DMS153 treated with DMSO at 0.1 percent for 48 hours (cell line): ENCODE measurements around the gene TRIM71.
"Not testable (repeated sequence)": the region's sequence is repeated elsewhere in the genome, so short reads cannot be mapped to it uniquely, and the experiment has no call there.

ENCODE experiments used
- DNase-seq: peaks from one replicate; lab custom pipeline; 2025; ENCODE audit not compliant: unreplicated experiment; lab: John Stamatoyannopoulos, UW

Gene TRIM71

DNA sequence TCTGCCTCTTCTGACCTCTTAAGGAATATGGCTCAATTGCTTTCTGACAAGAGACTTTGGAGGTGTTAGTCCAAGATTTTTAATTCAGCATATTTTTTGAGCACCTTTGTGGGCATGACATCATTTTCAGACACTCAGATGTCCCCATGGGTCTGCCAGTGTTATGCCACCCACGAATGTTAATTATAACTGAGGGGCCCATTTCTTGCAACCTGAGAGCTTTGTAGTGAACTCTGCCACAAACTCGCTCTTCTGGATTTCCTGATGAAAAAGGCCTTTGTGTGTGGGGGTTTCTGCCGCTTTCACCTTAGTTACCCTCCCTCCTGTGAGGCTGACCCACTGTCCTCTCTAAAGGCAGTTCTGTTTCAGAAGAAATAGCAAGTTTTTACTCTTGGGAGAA, 69.1 kb downstream of the TRIM71 start:
- DNase-seq: no peak

DNA sequence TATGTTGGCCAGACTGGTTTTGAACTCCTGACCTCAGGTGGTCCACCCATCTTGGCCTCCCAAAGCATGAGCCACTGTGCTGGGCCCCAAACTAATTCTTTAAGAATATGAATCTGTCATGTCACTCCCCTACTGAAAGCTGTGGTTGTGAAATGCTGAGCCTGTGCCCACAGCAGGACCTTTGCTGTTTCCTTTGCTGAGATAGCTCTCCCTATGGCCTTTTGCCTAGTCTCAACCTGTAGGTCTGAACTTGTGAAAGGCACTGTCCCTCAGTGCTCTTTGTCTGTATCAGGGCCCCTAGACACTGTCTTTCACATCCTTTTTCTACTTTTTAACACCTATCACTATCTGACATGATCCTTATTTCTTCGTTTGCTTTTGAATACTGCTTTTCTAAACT, 70.9 kb downstream of the TRIM71 start:
- DNase-seq: no peak

DNA sequence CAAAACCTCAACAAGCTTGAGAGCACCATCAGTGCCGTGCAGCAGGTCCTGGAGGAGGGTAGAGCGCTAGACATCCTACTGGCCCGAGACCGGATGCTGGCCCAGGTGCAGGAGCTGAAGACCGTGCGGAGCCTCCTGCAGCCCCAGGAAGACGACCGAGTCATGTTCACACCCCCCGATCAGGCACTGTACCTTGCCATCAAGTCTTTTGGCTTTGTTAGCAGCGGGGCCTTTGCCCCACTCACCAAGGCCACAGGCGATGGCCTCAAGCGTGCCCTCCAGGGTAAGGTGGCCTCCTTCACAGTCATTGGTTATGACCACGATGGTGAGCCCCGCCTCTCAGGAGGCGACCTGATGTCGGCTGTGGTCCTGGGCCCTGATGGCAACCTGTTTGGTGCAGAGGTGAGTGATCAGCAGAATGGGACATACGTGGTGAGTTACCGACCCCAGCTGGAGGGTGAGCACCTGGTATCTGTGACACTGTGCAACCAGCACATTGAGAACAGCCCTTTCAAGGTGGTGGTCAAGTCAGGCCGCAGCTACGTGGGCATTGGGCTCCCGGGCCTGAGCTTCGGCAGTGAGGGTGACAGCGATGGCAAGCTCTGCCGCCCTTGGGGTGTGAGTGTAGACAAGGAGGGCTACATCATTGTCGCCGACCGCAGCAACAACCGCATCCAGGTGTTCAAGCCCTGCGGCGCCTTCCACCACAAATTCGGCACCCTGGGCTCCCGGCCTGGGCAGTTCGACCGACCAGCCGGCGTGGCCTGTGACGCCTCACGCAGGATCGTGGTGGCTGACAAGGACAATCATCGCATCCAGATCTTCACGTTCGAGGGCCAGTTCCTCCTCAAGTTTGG, 72.9 kb downstream of the TRIM71 start:
- no peak for DNase-seq

DNA sequence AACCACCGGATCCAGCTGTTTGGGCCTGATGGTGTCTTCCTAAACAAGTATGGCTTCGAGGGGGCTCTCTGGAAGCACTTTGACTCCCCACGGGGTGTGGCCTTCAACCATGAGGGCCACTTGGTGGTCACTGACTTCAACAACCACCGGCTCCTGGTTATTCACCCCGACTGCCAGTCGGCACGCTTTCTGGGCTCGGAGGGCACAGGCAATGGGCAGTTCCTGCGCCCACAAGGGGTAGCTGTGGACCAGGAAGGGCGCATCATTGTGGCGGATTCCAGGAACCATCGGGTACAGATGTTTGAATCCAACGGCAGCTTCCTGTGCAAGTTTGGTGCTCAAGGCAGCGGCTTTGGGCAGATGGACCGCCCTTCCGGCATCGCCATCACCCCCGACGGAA, 73.6 kb downstream of the TRIM71 start:
- DNase-seq: no peak

DNA sequence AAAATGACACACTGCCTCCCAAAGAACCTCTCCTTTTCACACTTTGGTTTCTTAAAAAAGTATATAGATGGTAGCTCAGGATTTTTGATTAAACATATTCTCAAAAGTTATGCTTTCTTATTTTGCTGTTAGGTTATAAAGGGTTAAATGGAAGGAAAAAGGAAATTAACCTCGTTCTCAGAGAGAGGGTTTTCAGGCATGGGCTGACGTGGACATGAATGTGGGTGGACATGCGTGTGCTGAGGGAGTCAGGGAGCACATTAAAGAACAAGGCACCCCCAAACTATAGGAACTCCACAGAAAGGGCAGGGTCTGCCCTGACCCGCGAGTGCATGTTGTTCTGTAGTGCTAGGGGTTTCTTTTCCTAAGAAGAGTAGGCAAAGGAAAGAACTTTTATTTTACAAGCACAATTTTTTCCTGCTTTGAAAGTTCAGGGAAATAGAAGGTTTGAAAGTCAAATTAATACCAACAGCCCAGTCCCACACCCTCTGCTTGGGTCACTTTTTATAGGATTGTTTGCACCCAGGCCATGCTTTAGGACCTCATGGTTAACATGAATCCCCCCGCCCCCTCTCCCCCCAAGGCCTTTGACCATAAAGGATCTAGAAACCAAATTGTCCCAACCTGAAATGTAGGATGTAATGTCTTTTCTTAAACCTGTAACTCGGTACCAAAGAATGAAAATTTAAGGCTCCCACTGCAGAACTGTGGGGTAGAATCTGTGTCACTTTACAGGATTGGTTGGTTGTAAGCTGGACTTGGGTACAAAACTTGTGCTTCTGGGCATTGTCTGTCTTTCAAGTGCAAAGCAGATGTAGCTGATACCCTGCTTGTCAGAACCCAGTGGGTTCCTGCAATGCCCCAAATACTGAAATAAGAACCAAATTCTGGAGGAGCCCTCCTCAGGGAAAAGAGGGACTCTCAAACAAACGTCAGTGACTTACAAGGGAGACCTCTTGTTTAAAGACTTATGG, 75.1 kb downstream of the TRIM71 start:
- DNase-seq: no peak

DNA sequence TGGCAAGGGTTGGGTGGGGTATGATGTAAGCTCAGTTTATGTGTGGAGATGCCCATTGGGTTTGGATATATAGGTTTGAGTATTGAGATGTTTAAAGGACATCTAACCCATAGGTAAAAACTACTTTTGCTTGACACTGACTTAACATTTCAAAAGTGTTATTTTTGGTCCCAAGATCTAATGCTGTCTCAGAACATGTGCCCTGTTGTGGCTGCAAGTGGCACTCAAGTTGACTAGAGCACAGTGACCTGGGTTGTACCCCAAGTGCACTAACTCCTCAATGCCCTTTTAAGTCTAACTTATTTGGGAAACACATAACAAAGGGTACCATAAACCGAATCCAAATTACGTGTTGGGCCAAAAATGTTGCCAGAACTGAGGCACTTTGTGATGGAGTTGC, 77.2 kb downstream of the TRIM71 start:
- DNase-seq: no peak

DNA sequence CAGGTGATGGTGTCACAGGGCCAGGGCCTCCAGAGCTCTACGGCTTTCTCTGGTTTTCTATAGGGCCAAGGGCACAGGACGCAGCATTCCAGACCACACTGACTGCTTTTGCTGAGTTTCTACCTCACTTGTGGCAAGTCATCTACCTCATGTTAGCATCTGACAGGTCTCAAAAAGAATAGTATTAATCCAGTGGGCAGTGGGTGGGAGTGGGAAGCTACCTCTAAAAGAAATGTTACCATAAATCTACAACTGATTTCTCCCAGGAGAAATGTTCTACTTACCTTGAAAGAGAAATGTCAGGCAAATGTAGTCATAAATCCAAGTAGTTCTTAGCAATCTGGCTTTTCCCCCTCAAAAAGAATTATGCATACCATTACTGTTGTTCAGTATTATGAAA, 77.9 kb downstream of the TRIM71 start:
- DNase-seq: no peak

DNA sequence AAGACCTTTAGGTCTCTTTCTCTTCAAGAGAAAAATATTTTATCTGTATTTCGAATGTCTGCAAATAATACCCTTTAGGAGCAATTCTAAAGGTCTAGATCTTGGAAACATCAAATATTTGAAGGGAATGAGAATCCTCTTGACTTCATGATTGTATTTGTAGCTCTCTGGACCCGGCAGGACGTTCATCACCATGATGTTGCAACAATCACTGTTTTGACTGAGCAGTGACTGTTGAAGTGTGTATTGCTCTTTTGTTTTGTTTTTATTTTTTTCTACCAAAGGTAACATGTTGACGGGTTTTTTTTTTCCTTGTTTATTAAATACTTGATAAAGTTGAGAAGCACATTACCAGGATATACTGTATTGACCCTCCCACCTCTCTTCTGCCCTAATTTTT, 78.3 kb downstream of the TRIM71 start:
- no peak for DNase-seq

DNA sequence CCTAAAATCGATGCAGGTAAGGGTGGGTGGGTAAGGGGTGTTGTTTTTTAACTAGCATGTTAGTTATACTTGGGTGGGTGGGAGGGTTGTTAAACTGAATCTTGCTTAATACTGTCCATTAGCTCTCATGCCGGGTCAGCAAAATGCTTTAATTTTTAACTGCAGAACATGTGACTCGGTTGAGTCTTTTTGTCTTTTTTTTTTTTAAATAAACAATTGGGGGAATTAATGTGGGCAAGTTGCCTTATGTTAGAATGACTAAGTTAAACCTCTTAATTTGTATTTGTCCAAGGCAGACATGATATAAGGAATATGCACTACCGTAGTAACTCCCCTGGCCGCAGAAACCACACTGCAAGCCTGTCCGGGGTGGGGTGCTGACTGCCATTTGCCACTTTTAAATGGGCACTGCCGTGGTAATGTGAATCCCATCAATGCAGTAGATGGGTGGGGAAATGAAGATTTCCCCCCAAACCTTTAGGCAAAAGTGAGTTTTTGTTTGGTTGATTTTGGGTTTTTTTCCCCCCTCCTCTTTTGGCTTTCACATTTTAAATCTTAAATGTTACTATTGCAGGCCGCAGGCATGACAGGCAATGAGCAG, 79.3 kb downstream of the TRIM71 start:
- no peak for DNase-seq

DNA sequence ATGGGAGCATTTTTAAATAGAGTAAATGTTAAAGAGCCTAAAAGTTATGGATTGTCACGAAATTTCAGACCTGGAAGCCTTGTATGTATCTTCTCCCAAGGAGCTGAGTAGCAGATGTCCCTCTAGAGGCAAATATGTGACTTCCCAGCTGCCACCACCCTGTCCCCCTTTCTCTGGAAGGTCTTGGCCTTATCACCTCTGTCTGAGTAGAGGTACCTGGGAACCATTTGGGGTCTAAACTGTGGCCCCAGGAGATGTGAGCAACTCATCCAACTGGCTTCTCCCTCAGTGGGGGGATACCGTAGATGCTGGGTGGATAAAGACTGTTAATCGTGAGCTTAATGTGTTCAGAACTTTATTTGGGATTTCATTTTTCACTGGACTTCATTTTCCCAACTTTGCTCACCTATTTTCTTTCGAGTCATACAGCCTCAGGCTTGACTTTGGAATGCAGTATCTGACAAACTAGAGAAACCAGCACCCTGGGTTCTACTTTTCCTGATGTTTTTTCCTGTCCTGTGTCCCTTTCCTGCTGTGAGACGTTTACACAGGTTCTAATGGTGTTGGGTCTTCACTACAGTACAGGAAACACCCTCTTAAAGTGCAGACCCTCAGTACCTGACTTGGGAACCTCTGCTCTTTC, 80.3 kb downstream of the TRIM71 start:
- no peak for DNase-seq

DNA sequence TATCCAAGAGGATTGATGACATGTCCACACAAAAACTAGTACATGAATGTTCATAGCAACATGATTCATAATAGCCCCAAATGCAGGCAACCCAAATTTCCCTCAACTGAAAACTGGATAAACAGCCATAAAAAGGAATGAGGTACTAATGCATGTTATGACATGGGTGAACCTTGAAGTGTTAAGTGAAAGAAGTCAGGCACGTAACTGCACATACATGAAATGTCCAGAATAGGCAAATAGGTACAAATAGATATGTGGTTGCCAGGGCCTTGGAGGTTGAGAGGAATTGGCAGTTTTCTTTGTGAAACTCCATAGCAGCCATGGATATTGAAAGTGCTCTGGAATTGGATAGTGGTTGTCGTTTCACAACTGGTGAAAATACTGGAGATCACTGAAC, 81.5 kb downstream of the TRIM71 start:
- DNase-seq: no peak

DNA sequence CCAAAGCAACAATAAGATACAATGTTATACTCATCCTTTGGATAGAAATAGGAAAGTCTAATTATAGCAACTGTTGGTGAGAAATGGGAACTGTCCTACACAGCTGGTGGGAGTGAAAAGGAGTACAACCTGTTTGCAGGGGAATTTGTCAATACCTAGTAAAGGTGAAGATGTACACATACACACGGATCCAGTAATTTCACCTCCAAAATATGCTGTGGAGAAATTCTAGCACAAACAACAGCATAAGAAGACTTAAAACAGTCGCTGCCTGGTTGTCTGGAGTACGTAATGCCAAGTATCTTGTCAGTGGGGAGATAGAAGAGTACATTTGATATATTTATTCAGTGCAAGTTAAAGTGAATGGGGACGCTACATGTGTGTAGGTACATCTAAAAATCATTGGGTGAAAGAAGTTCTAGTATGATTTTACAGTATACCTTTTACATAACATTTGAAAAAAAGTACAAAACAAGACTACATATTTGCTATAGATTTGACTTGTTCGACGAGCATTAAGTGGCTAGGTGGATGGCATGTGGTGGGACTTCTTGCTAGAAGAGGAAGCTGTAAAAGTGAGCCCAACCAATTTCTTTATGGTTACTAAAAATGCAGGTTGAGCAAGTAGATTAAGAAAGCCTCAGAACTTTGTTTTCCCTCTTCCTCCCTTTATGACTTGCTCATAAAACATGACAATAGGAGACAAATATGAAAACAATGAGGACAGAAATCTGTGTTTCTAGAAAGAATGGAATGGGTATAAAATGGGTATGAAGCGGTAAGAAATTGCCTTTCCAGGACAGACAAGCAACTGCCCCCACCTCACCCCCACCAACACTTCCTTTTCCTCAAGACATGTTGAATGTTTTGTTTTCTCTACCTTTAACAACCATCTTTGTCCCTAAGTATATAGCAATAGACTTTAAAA, 83.5 kb downstream of the TRIM71 start:
- DNase-seq: no peak

DNA sequence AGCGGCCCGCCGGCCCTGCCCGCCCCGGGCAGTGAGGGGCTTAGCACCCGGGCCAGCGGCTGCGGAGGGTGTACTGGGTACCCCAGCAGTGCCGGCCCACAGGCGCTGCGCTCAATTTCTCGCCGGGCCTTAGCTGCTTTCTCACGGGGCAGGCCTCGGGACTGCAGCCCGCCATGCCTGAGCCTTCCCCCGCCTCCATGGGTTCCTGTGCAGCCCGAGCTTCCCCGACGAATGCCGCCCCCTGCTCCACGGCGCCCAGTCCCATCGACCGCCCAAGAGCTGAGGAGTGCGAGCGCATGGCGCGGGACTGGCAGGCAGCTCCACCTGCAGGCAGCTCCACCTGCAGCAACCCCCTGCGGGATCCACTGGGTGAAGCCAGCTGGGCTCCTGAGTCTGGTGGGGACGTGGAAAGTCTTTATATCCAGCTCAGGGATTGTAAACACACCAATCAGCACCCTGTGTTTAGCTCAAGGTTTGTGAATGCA, 85.1 kb downstream of the TRIM71 start:
- not testable (repeated sequence) for DNase-seq

DNA sequence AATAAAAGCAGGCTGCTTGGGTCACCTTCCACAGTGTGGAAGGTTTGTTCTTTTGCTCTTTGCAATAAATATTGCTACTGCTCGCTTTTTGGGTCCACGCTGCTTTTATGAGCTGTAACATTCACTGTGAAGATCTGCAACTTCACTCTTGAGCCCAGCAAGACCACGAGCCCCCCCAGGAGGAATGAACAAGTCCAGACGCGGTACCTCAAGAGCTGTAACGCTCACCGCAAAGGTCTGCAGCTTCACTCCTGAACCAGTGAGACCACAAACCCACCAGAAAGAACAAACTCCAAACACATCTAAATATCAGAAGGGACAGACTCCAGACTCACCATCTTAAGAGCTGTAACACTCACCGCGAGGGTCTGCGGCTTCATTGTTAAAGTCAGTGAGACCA, 86.2 kb downstream of the TRIM71 start:
- DNase-seq: no peak

DNA sequence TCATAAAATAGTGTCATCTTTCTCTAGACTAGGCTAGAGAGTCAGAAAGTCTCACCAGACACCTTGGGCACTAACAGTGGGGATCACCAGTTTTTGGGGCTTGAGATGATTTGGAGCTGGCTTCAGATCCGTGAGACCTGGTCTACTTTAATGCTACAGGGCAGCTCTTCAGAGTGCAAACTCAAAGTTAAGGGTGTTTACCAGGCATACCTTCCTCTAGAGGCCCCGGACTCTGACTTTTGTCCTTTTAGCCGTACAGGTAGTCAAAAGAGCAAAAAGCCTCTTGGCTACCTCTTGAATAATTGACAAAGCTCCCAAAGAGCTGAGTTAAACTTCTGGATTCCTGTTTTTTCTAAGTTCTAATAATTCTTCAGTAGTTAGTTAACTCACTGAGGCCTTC, 92.2 kb downstream of the TRIM71 start:
- DNase-seq: no peak

DNA sequence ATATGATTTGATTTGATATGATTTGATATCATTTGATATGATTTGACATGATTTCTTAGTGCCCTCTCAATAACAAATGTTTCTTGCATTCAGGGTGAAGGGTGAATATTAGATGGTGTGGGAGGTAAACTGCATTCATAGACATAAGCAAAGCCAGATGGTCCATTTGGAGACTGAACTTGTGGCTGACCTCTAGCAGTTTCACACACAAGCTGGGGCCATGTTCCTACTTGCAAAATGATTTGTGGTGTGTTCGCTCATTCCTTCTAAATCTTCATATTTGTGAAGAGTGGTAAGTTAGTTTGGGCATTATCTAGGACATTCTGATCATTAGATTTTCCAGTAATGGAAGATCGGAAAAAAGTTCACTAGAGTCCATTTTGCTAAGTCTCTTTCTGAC, 93.2 kb downstream of the TRIM71 start:
- no peak for DNase-seq

DNA sequence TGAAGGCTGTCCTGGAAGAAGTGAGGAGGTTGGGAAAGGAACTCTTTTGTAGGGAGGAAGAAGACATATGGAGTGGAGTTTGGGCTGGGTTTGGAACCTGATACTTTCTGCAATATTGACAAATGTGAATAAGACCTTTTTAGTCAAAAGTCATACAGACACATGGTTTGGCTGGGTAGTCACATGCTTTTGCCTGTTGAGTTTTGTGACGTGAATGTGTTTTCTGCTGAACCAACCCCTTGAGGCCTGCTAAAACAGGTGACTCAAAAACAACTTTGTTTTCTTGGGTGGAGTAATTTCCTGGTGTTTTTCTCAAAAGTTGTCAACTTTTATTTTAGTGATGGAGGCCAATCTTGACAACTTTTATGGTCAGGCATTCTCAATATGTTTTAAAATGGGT, 94.2 kb downstream of the TRIM71 start:
- no peak for DNase-seq

DNA sequence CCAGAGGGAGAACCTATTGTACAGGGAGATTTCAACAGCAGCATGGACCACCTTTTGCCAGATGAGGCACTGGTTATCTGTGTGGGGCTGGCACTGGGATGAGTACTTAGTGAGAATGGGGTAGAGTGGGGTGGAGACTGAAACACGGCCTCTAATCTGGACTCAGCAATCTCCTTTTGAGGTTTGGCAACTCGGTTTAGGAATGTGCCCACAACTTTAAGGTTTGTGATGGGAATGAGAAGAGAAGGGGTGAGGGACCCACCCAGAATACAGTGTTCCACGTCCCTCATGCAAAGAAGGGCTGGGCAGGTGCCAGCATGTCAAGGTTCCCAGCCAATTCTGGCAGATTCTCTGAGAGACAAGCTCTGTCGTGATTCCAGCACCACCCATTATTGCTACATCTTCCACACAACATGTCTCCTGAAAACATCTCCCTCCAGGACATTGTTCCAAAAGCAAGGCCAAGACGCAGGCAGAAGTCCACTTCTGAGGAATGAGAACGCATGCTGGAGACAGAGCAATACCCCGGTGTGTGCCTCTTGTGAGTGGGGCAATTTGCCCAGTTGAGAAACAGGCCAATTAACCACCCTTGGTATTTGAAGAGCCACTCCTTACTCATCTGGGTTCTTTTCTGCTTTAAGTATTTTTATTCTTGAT, 96.1 kb downstream of the TRIM71 start:
- DNase-seq: no peak

DNA sequence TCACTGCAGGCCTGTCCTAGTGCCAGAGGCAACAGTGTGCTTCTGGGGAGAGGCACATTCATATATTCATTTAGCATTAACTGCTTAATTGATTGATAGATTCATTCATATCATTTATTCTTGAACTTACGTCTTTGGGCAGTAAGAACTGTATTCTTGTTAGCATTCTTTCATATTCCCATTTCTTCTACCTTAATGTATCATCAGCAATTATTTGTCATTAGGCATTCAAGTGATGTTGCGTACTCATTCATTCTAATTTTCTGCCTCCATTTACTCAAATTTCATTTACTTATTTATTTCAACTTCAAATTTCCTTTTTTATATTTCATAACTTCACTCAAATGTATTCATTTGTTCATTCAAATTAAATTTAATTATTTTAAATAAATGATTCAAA, 102.1 kb downstream of the TRIM71 start:
- no peak for DNase-seq
